ENCODE results near the gene IMMP2L. TPM values are rescaled to one million over a fixed set of nuclear protein-coding genes. Genes with fewer than 3 reads are reported as not detected.

IMMP2L gene
- total and polyA plus RNA-seq, 2 donors (not counting 3 experiments of a cell fraction or from before 2014, with no cell fraction given) = 9.9 to 11.8 TPM

GRCh38 chr7:110890101-110890500, 672.2 kb downstream of the IMMP2L start:
- Histone ChIP-seq H4K20me1 (replicated peaks; ENCODE audit: control insufficient read depth, extremely low read depth, insufficient read depth, low read length) (no peaks in the 10 kb centered on the region), H3K9ac (replicated peaks; ENCODE audit: extremely low read depth, insufficient read depth, low read length) (no peak overlapping the region), H3K4me2 (ENCODE audit: insufficient read depth, low read length) (no peak overlapping the region), H3K4me1 (ENCODE audit: control insufficient read depth, extremely low read depth, insufficient read depth, low read length) (no peaks in the 10 kb centered on the region), H2AFZ (ENCODE audit: low read depth, low read length) (no peak overlapping the region), H3K27ac (ENCODE audit: insufficient read depth, low read depth, low read length) (no peak overlapping the region), H3K79me2 (ENCODE audit: control insufficient read depth, insufficient read depth, low read length) (no peaks in the 10 kb centered on the region), H3K36me3 (ENCODE audit: control insufficient read depth in 2 of 2, extremely low read depth in 1 of 2, insufficient read depth in 2 of 2, low read length in 2 of 2) (no peaks in the 10 kb centered on the region), H3K9me3 (replicated peaks; ENCODE audit: control insufficient read depth, insufficient read depth, low read length) (no peaks in the 10 kb centered on the region), H3K27me3 (ENCODE audit: control insufficient read depth in 2 of 2, insufficient read depth in 2 of 2, low read length in 2 of 2) (no peaks in the 10 kb centered on the region), H3K9me1 (replicated peaks; ENCODE audit: control insufficient read depth, extremely low read depth, insufficient read depth, low read length) (no peaks in the 10 kb centered on the region), H3K4me3 (replicated peaks in 1 of 3; ENCODE audit: insufficient read depth in 1 of 3, low read depth in 1 of 3, low read length in 3 of 3) (no peak overlapping the region)
- intact Hi-C loops (cut with micrococcal nuclease) (no loop called here), dilution Hi-C loops (cut with MboI; ENCODE audit: extremely low pct_ligation_motif_present, low sequenced_read_pairs) (no loop called here)
- no peak for TF ChIP-seq MAX (IDR thresholded peaks at IDR 0.05; ENCODE audit: insufficient read depth, insufficient read length)
- no peak for TF ChIP-seq JUN (IDR thresholded peaks at IDR 0.05; ENCODE audit: borderline replicate concordance, insufficient read depth, insufficient read length, low read depth)
- TF ChIP-seq EZH2 (IDR thresholded peaks at IDR 0.05; ENCODE audit: borderline replicate concordance, low read depth, low read length, severe bottlenecking) = no peak
- TF ChIP-seq GATA2 (IDR thresholded peaks at IDR 0.05; ENCODE audit: insufficient read depth, insufficient read length, low read depth, low read length) = no peak
- TF ChIP-seq CTCF (IDR thresholded peaks at IDR 0.05; ENCODE audit: extremely low read depth in 1 of 2, insufficient read depth in 1 of 2, low read depth in 1 of 2, low read length in 2 of 2) = no peak
- no peak for TF ChIP-seq FOS (IDR thresholded peaks at IDR 0.05; ENCODE audit: borderline replicate concordance, insufficient read depth, low read length)
- no peak for TF ChIP-seq POLR2A (IDR thresholded peaks at IDR 0.05; ENCODE audit: low read depth, low read length)
- no peak for TF ChIP-seq POLR2AphosphoS5 (IDR thresholded peaks at IDR 0.05; ENCODE audit: insufficient read depth, low read depth, low read length)
- TF ChIP-seq MYC (IDR thresholded peaks at IDR 0.05; ENCODE audit: low read depth, low read length) = no peak
- DNase-seq (ENCODE audit: low read depth, low spot score) (no peak), FAIRE-seq (no peak)
- ChIA-PET POLR2A (no interaction called here), CTCF (no interaction called here)
- no TSS peak for BruUV-seq (replicated peaks)
